ENCODE results near the gene ST6GALNAC4. TPM values are rescaled to one million over a fixed set of nuclear protein-coding genes. Genes with fewer than 3 reads are reported as not detected.

Gene ST6GALNAC4
- total and polyA plus RNA-seq, 9 of the 15 experiments (the other 6 are each of a cell fraction or from before 2014, with no cell fraction given), result 2.6 to 43.1 (median 15.4) TPM

- peak; percentile 41; the same call in 1 of the 2 replicates for TF ChIP-seq ZBTB40 (IDR thresholded peaks at IDR 0.05)
- no peak for TF ChIP-seq ZBTB40 (CRISPR knock-in tag; IDR thresholded peaks at IDR 0.05)
- peak; percentile 73 for TF ChIP-seq RBFOX2 (IDR thresholded peaks at IDR 0.05; ENCODE audit: low read depth, low read length)
- TF ChIP-seq MYC (IDR thresholded peaks at IDR 0.05; ENCODE audit: low read depth, low read length), result 0 out of 2 replicates have a peak, but pooled peaks have one; percentile 2
- TF ChIP-seq MYC (CRISPR knock-in tag; IDR thresholded peaks at IDR 0.05; ENCODE audit: borderline replicate concordance, low read depth), result no peak
- TF ChIP-seq KDM5B (IDR thresholded peaks at IDR 0.05; ENCODE audit: insufficient replicate concordance, low read depth, low read length), result peak; percentile 40
- TF ChIP-seq RBBP5 (IDR thresholded peaks at IDR 0.05; ENCODE audit: borderline replicate concordance, insufficient read depth, low read length, poor library complexity, severe bottlenecking), result peak; percentile 44
- peak; percentile 87; the same call in 1 of the 2 replicates for TF ChIP-seq KDM2B (CRISPR knock-in tag; IDR thresholded peaks at IDR 0.05)
- peak in 1 of 2 experiments; percentile 65; a peak in 1 of 4 replicates for TF ChIP-seq MLLT1 (IDR thresholded peaks at IDR 0.05)
- TF ChIP-seq CTCFL (IDR thresholded peaks at IDR 0.05; ENCODE audit: borderline replicate concordance, insufficient read depth, low read depth, low read length, poor library complexity, severe bottlenecking), result no peak
- peak; percentile 38; the same call in 1 of the 2 replicates for TF ChIP-seq TFAP4 (CRISPR knock-in tag; IDR thresholded peaks at IDR 0.05; ENCODE audit: borderline replicate concordance)
Measured at GRCh38 chr9:127916720-127917581, at the start of gene ST6GALNAC4 (continued).
